PFSK-1 (cell line): ENCODE results near the gene CACNA1D.

Experiments used
- POLR2AphosphoS5 ChIP-seq: IDR thresholded peaks from 2 replicates; pipeline ENCODE4 v1.6.1; 2012; ENCODE audit warnings: low read depth, mild to moderate bottlenecking, control low read depth, low read length, moderate library complexity
- REST ChIP-seq, 2 experiments: IDR thresholded peaks; 2 replicates each; pipeline versions ENCODE4 v1.6.1 to v1.8.0; 2011 to 2012; ENCODE audit warnings: low read depth in 2 of 2, low read length in 2 of 2, control low read depth in 1 of 2, inconsistent platforms in 1 of 2, mild to moderate bottlenecking in 1 of 2, moderate library complexity in 1 of 2; ENCODE audit not compliant: insufficient read depth in 1 of 2

GRCh38 chr3:53485675-53486403 lies 8.6 kb upstream of the CACNA1D start:
- TF ChIP-seq POLR2AphosphoS5 (no peak), REST (IDR thresholded peaks at IDR 0.05; ENCODE audit: insufficient read depth in 1 of 2, low read depth in 2 of 2, low read length in 2 of 2) (no peak)
